HL-60 (cell line): ENCODE results near the gene PKIB.

Source experiments
- CTCF ChIP-seq: IDR thresholded peaks from one replicate; pipeline ENCODE4 v1.5.1; 2011; ENCODE audit warnings: low read length, control low read depth, inconsistent platforms; ENCODE audit not compliant: insufficient read depth
- GABPA ChIP-seq: IDR thresholded peaks from 2 replicates; pipeline ENCODE4 v1.6.1; 2012; ENCODE audit warnings: low read depth
- POLR2AphosphoS5 ChIP-seq: IDR thresholded peaks from 2 replicates; pipeline ENCODE4 v1.6.1; 2012; ENCODE audit warnings: low read depth
- REST ChIP-seq: IDR thresholded peaks from 2 replicates; pipeline ENCODE4 v1.6.1; 2012; ENCODE audit warnings: low read depth; ENCODE audit not compliant: insufficient replicate concordance

GRCh38 chr6:122760330-122760729 lies 150.1 kb downstream of the PKIB start:
- no peak for TF ChIP-seq CTCF
- TF ChIP-seq POLR2AphosphoS5: no peak
- no peak for TF ChIP-seq REST
- TF ChIP-seq GABPA: no peak
